Activated CD8-positive, alpha-beta T cell treated with anti-CD3 and anti-CD28 coated beads for 36 hours (primary cell): ENCODE measurements around the gene MYO1B. TPM values are rescaled to one million over a fixed set of nuclear protein-coding genes. Genes with fewer than 3 reads are reported as not detected.

Experiments used
- ATAC-seq: fragments of 200-7000 bp; cut with Tn5 transposase; one replicate; pipeline ENCODE4 v1.10.0; 2021; ENCODE audit warnings: mild to moderate bottlenecking, moderate library complexity
- CTCF ChIA-PET: fragments of 350-600 bp; sonication (Branson Sonifier 250); formaldehyde crosslinking; loops from one replicate; lab custom pipeline; 2021; ENCODE audit warnings: antibody characterized with exemption; lab: Charles Lee
- POLR2A ChIA-PET: fragments of 350-600 bp; sonication (Branson Sonifier 250); formaldehyde crosslinking; loops from one replicate; lab custom pipeline; 2021; ENCODE audit warnings: antibody characterized with exemption; lab: Charles Lee
- DNase-seq: peaks from one replicate; pipeline ENCODE4 v3.0.0-alpha.2; 2020
- H3K27ac Mint-ChIP-seq: one replicate; pipeline ENCODE4 v1.8.0; 2021; ENCODE audit warnings: mild to moderate bottlenecking, mixed read lengths
- H3K27me3 Mint-ChIP-seq: one replicate; pipeline ENCODE4 v1.8.0; 2021; ENCODE audit warnings: mixed read lengths
- H3K36me3 Mint-ChIP-seq: one replicate; pipeline ENCODE4 v1.8.0; 2021; ENCODE audit warnings: low read depth, mixed read lengths
- H3K4me1 Mint-ChIP-seq: one replicate; pipeline ENCODE4 v1.8.0; 2021; ENCODE audit warnings: low read depth, mixed read lengths
- H3K4me3 Mint-ChIP-seq: one replicate; pipeline ENCODE4 v1.8.0; 2021; ENCODE audit warnings: mild to moderate bottlenecking, moderate library complexity, mixed read lengths
- H3K9me3 Mint-ChIP-seq: one replicate; pipeline ENCODE4 v1.8.0; 2021; ENCODE audit warnings: mixed read lengths
- CTCF ChIP-seq: fragments of 200-600 bp; IDR thresholded peaks from one replicate; pipeline ENCODE4 v1.8.0; 2022; ENCODE audit warnings: antibody characterized with exemption, mild to moderate bottlenecking
- intact Hi-C: fragments of 100-400 bp; cut with micrococcal nuclease; formaldehyde crosslinking; loops from one replicate; pipeline ENCODE4 v1.10.0; 2022
- total RNA-seq, 2 experiments: library from RNA; stranded (reverse); gene quantifications; one replicate each; pipeline ENCODE4 v1.2.3, GENCODE V29; 2021

The MYO1B gene
- total RNA-seq, 2 experiments from 2014 or later, result 43.2 to 44.8 TPM

GRCh38 chr2:191206613-191207471, 38.4 kb upstream of the MYO1B start:
- Mint-ChIP-seq H3K4me1 (peaks cover 43% of the 10 kb centered on the region), H3K27ac (peak overlapping the region; percentile 85), H3K27me3 (no peaks in the 10 kb centered on the region), H3K9me3 (peaks cover 12% of the 10 kb centered on the region), H3K36me3 (peaks cover 16% of the 10 kb centered on the region), H3K4me3 (peak overlapping the region; percentile 58)
- intact Hi-C loops, result no loop called here
- DNase-seq, result peak; percentile 58
- ChIA-PET CTCF (interaction anchor here (0.9 to 6.2 kb wide), 8 partner anchors 9 to 315 kb away, joined by 3 to 55 read pairs (median 6); no protein-coding TSS in a partner anchor), POLR2A (interaction anchor here (0.6 to 4.7 kb wide), 9 partner anchors 9 to 103 kb away, joined by 3 to 38 read pairs (median 4); partner anchors contain the start of gene STAT4)
- TF ChIP-seq CTCF, result no peak
- peak; percentile 82 for ATAC-seq

- Mint-ChIP-seq H3K27me3 (no peaks in the 10 kb centered on the region), H3K9me3 (peaks cover 15% of the 10 kb centered on the region), H3K36me3 (peaks cover 14% of the 10 kb centered on the region), H3K4me3 (no peak overlapping the region), H3K27ac (no peak overlapping the region), H3K4me1 (peaks cover 20% of the 10 kb centered on the region)
- TF ChIP-seq CTCF, result no peak
- POLR2A ChIA-PET, result interaction anchor here (0.7 kb wide), 1 partner anchor 16 kb away, joined by 4 read pairs; no protein-coding TSS in a partner anchor
- no peak for ATAC-seq
- DNase-seq, result no peak
- intact Hi-C loops, result no loop called here
- CTCF ChIA-PET, result interaction anchor here (1.4 to 6.2 kb wide), 2 partner anchors 8 to 44 kb away, joined by 4 to 55 read pairs; no protein-coding TSS in a partner anchor
Measured at GRCh38 chr2:191209340-191209739, 35.9 kb upstream of the MYO1B start.

GRCh38 chr2:191212119-191212518, 33.1 kb upstream of the MYO1B start:
- Mint-ChIP-seq H3K4me1 (peaks cover 2% of the 10 kb centered on the region), H3K9me3 (peaks cover 10% of the 10 kb centered on the region), H3K36me3 (peaks cover 4% of the 10 kb centered on the region), H3K27me3 (no peaks in the 10 kb centered on the region), H3K27ac (no peak overlapping the region), H3K4me3 (no peak overlapping the region)
- ATAC-seq, result no peak
- no peak for TF ChIP-seq CTCF
- intact Hi-C loops, result no loop called here
- DNase-seq, result no peak
- ChIA-PET POLR2A (no interaction called here), CTCF (no interaction called here)

GRCh38 chr2:191213333-191213732, 31.9 kb upstream of the MYO1B start:
- no peak for DNase-seq
- Mint-ChIP-seq H3K9me3 (peaks cover 10% of the 10 kb centered on the region), H3K27me3 (no peaks in the 10 kb centered on the region), H3K36me3 (peaks cover 4% of the 10 kb centered on the region), H3K4me3 (no peak overlapping the region), H3K4me1 (peaks cover 10% of the 10 kb centered on the region), H3K27ac (no peak overlapping the region)
- CTCF ChIA-PET, result interaction anchor here (1.1 to 7.2 kb wide), 2 partner anchors 19 to 48 kb away, joined by 4 to 58 read pairs; no protein-coding TSS in a partner anchor
- ATAC-seq, result no peak
- POLR2A ChIA-PET, result no interaction called here
- intact Hi-C loops, result no loop called here
- TF ChIP-seq CTCF, result no peak
